Neural crest cell (in vitro differentiated cells): ENCODE data around the gene RAPGEF1. TPM values are rescaled to one million over a fixed set of nuclear protein-coding genes. Genes with fewer than 3 reads are reported as not detected.

Experiments used
- DNase-seq: peaks from one replicate; pipeline ENCODE4 v3.0.0; 2021; ENCODE audit warnings: low read depth, mixed read lengths, low spot score
- H3K27ac Mint-ChIP-seq: one replicate; pipeline ENCODE4 v1.8.0; 2021; ENCODE audit warnings: mild to moderate bottlenecking, mixed read lengths; ENCODE audit not compliant: unreplicated experiment
- H3K27me3 Mint-ChIP-seq: 2 replicates; pipeline ENCODE4 v1.8.0; 2021; ENCODE audit warnings: low read depth, mild to moderate bottlenecking, mixed read lengths
- H3K36me3 Mint-ChIP-seq: 2 replicates; pipeline ENCODE4 v1.8.0; 2021; ENCODE audit warnings: low read depth, mild to moderate bottlenecking, mixed read lengths
- H3K4me1 Mint-ChIP-seq: 2 replicates; pipeline ENCODE4 v1.8.0; 2021; ENCODE audit warnings: mixed read lengths
- H3K4me3 Mint-ChIP-seq: one replicate; pipeline ENCODE4 v1.8.0; 2021; ENCODE audit warnings: mild to moderate bottlenecking, mixed read lengths
- H3K9me3 Mint-ChIP-seq: 2 replicates; pipeline ENCODE4 v1.8.0; 2021; ENCODE audit warnings: mixed read lengths
- total RNA-seq: library from RNA; stranded (reverse); gene quantifications from 2 replicates; pipeline ENCODE4 v1.2.1, GENCODE V29; 2021
- TF ChIP-seq, protein P1 (sequence below): fragments of 200-600 bp; sonication (generic); conservative IDR thresholded peaks from 2 replicates; pipeline ENCODE4 v1.5.0; 2021; ENCODE audit warnings: antibody characterized with exemption, mild to moderate bottlenecking

Gene RAPGEF1
- total RNA-seq, 1 donor from 2014 or later = 68.1 TPM

DNA sequence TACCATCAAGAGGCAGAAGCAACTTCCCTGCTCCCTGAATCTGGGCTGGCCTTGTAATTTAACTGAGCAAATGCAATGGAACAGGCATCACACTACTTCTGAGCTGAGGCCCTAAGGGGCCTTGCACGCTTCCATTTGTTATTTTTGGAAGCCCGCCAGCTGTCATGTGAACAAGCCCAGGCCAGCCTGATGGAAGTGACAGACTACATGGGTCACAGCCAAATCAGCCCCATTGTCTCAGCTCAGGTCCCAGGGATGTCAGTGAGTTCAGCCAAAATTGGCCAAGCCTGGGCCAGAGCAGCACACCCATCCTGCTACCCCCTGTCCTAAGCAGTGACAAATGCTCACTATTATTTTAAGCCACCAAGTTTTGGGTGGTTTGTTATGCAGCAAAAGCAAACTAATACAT, 121.8 kb downstream of the RAPGEF1 start:
- Mint-ChIP-seq H3K27me3 (no peaks in the 10 kb centered on the region), H3K9me3 (no peaks in the 10 kb centered on the region), H3K36me3 (peaks cover 18% of the 10 kb centered on the region), H3K27ac (no peak overlapping the region), H3K4me3 (no peak overlapping the region), H3K4me1 (peaks cover 5% of the 10 kb centered on the region)
- DNase-seq = no peak
- TF ChIP-seq, protein P1, sequence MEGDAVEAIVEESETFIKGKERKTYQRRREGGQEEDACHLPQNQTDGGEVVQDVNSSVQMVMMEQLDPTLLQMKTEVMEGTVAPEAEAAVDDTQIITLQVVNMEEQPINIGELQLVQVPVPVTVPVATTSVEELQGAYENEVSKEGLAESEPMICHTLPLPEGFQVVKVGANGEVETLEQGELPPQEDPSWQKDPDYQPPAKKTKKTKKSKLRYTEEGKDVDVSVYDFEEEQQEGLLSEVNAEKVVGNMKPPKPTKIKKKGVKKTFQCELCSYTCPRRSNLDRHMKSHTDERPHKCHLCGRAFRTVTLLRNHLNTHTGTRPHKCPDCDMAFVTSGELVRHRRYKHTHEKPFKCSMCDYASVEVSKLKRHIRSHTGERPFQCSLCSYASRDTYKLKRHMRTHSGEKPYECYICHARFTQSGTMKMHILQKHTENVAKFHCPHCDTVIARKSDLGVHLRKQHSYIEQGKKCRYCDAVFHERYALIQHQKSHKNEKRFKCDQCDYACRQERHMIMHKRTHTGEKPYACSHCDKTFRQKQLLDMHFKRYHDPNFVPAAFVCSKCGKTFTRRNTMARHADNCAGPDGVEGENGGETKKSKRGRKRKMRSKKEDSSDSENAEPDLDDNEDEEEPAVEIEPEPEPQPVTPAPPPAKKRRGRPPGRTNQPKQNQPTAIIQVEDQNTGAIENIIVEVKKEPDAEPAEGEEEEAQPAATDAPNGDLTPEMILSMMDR = no peak

DNA sequence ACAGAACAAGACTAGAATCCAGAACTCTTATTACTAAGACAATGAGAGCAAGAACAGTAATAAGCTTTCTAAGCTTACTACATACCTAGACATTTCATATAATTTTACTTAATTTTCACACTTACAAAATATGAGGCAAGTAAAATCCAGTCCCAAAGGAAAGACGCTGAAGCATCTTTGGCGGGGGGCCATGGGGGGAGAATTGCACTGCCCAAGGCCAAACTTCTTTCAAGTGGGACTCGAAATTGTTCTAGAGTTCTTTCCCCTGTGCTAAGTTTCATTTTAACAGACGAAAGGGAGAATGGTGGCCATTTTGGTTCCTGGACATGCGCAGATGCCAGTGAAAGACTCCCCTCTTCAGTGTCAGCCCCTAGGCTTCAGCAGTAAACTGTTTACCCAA, 122.3 kb downstream of the RAPGEF1 start:
- H3K27ac Mint-ChIP-seq = peak overlapping the region; percentile 31
- H3K4me1 Mint-ChIP-seq = peaks cover 5% of the 10 kb centered on the region
- peaks cover 18% of the 10 kb centered on the region for H3K36me3 Mint-ChIP-seq
- DNase-seq = no peak
- no peaks in the 10 kb centered on the region for H3K27me3 Mint-ChIP-seq
- no peak overlapping the region for H3K4me3 Mint-ChIP-seq
- TF ChIP-seq, protein P1 = no peak
- H3K9me3 Mint-ChIP-seq = no peaks in the 10 kb centered on the region

DNA sequence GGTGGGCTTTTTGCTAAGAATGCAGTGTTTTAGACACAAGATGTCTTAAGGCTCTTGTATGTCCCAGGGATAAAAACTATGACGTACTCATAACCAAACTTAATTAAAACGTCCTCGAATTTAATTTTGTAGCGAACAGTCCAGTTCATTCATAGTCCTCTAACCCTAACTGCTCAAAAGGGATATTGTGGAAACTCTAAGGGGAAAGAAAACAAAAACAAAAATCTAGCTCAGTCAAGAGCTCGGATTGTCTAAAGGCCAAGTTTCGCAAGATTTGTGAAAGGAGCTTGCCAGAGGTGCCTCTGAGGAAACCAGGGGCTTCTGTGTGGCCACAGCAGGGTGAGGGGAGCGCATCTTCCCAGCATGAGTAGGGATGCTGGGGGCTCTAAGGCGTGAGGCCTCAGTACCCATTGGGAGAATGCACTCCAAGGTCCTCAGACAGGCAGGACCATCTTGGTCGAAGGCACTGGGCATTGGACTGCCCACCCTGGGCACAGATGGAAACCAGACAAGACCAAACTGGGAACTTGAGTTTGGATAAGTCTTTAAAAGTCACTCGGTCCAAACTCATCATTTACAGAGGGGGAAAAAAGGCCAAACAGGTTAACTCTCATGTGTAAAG, 122.8 kb downstream of the RAPGEF1 start:
- Mint-ChIP-seq H3K4me1 (peaks cover 5% of the 10 kb centered on the region), H3K4me3 (no peak overlapping the region), H3K27me3 (no peaks in the 10 kb centered on the region), H3K9me3 (no peaks in the 10 kb centered on the region), H3K36me3 (peaks cover 18% of the 10 kb centered on the region), H3K27ac (no peak overlapping the region)
- TF ChIP-seq, protein P1 = no peak
- DNase-seq = no peak

DNA sequence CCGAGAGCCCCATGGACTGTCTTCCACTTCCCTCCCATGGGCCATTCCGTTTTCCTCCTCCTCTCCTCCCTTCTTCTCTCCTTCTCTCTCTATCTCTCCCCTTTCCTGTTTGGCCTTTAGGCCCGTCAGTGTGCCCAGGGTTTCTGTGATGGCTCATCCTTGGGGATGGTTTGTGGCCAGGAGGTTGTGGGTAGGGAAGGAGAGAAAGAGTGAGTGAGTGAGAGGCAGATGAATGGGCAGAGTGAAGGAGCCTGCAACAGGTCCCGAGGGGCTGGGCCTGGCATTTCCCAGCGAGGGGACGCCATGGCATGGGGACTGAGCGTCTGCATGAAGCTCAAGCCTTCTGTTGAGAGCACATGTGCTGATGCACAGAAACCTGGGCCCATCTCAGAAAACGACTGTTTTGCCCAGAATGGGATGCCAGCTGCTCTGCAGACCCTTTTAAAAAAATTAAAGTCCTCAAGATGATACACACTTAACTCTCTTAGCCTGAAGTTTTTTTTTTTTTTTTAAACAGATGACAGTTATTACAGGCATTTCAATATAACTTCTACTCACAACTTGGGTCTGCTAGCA, 125.4 kb downstream of the RAPGEF1 start:
- DNase-seq = no peak
- TF ChIP-seq, protein P1 = no peak
- Mint-ChIP-seq H3K27me3 (no peaks in the 10 kb centered on the region), H3K36me3 (peaks cover 13% of the 10 kb centered on the region), H3K9me3 (no peaks in the 10 kb centered on the region), H3K27ac (no peak overlapping the region), H3K4me3 (no peak overlapping the region), H3K4me1 (peaks cover under 1% of the 10 kb centered on the region)

DNA sequence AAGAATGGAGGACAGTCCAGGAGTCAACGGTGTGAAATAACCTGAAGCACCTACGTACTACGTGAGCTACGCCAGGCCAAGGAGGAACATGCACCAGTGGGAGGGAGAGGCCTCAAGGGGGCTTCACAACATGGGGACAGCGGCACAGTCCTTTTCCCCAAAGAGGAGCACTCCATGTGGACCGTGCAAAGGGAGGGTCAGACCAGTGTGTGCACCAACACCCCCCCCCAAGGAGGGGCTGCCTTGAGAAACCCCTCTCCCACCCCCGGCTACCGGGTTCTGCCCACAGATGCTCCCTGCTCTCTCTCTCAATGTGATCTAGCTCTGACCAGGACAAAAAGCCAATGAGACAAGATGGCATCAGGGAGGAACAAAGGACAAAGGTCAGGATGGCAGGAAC, 126.0 kb downstream of the RAPGEF1 start:
- no peak overlapping the region for H3K27ac Mint-ChIP-seq
- H3K4me3 Mint-ChIP-seq = no peak overlapping the region
- no peaks in the 10 kb centered on the region for H3K9me3 Mint-ChIP-seq
- H3K4me1 Mint-ChIP-seq = peaks cover 5% of the 10 kb centered on the region
- H3K27me3 Mint-ChIP-seq = no peaks in the 10 kb centered on the region
- no peak for DNase-seq
- H3K36me3 Mint-ChIP-seq = peaks cover 12% of the 10 kb centered on the region
- TF ChIP-seq, protein P1 = no peak
